ENCODE data around the gene MEIS1.

- TF ChIP-seq EZH2phosphoT487 (IDR thresholded peaks at IDR 0.05; ENCODE audit: borderline replicate concordance, low read length) (no peak), EZH2 (IDR thresholded peaks at IDR 0.05; ENCODE audit: low read length, unreplicated experiment) (no peak), CTCF (conservative IDR thresholded peaks at IDR 0.05; ENCODE audit: low read depth, low read length) (no peak)
Measured at GRCh38 chr2:66421612-66422011, 13.3 kb upstream of the MEIS1 start.
